HG03354 (cell line): ENCODE measurements around the gene LAMB4.

Source experiments
- ATAC-seq: cut with Tn5 transposase; IDR thresholded peaks from one replicate; pipeline ENCODE4 v1.9.1; 2021; ENCODE audit warnings: mild to moderate bottlenecking; ENCODE audit not compliant: unreplicated experiment, poor library complexity, severe bottlenecking

Gene LAMB4

GRCh38 chr7:107980671-107981190 lies 149.4 kb downstream of the LAMB4 start:
- no peak for ATAC-seq

- ATAC-seq, result no peak
These were observed 150.0 kb downstream of the LAMB4 start for GRCh38 chr7:107980171-107980570.

GRCh38 chr7:107978815-107979408 lies 151.2 kb downstream of the LAMB4 start:
- ATAC-seq, result no peak

- ATAC-seq, result no peak
These were observed 153.1 kb downstream of the LAMB4 start for GRCh38 chr7:107977048-107977447.

GRCh38 chr7:107976620-107977019 lies 153.5 kb downstream of the LAMB4 start:
- no peak for ATAC-seq

- no peak for ATAC-seq
These were observed 154.7 kb downstream of the LAMB4 start for GRCh38 chr7:107975394-107976013.

- no peak for ATAC-seq
These were observed 156.3 kb downstream of the LAMB4 start for GRCh38 chr7:107973861-107974260.
